Gastrocnemius medialis (tissue), 4 donors: ENCODE data around the gene USP17L19.
"Not testable (repeated sequence)": the region's sequence is repeated elsewhere in the genome, so short reads cannot be mapped to it uniquely, and the experiment has no call there.

ENCODE experiments used
- CTCF ChIP-seq, 5 experiments: fragments of 450-650 bp in 3 of 5; fragments of 200-600 bp in 2 of 5; sonication (generic) in 2 of 5; IDR thresholded peaks in 4 of 5; conservative IDR thresholded peaks in 1 of 5; 1 replicate in 4 of 5; 2 replicates in 1 of 5; pipeline ENCODE4 v1.5.1; 2016 to 2019; ENCODE audit warnings: antibody characterized with exemption in 5 of 5, mild to moderate bottlenecking in 3 of 5, moderate library complexity in 3 of 5
- POLR2A ChIP-seq, 2 donors: fragments of 450-650 bp; IDR thresholded peaks; one replicate each; pipeline ENCODE4 v1.6.1; 2017; ENCODE audit warnings: antibody characterized with exemption in 2 of 2, mild to moderate bottlenecking in 2 of 2, moderate library complexity in 2 of 2

DNA sequence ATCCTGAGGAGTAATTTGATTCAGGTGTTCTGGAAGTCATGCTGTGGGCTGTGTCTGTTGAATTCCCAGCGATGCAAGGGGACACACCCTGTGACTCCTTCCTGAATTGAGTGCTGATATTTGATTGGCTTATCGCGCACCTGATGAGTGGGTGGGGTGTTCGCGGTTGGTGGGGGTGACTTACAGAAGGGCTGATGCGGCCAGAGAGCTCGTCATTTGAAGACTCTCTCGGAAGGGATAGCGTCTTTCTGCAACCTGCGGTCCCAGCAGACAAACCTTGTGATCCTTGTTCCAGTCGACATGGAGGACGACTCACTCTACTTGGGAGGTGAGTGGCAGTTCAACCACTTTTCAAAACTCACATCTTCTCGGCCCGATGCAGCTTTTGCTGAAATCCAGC lies 9.6 kb upstream of the USP17L19 start, which contains the start of gene USP17L17:
- not testable (repeated sequence) for TF ChIP-seq POLR2A (IDR thresholded peaks at IDR 0.05); CTCF (IDR thresholded peaks at IDR 0.05 in 4 of 5, conservative IDR thresholded peaks at IDR 0.05 in 1 of 5)
